HG02870 (cell line): ENCODE data around the gene FSD1.
"Not testable (repeated sequence)": the region's sequence is repeated elsewhere in the genome, so short reads cannot be mapped to it uniquely, and the experiment has no call there.

Source experiments
- ATAC-seq: cut with Tn5 transposase; IDR thresholded peaks from one replicate; pipeline ENCODE4 v1.9.1; 2021; ENCODE audit warnings: mild to moderate bottlenecking, moderate library complexity; ENCODE audit not compliant: unreplicated experiment

FSD1 gene

DNA sequence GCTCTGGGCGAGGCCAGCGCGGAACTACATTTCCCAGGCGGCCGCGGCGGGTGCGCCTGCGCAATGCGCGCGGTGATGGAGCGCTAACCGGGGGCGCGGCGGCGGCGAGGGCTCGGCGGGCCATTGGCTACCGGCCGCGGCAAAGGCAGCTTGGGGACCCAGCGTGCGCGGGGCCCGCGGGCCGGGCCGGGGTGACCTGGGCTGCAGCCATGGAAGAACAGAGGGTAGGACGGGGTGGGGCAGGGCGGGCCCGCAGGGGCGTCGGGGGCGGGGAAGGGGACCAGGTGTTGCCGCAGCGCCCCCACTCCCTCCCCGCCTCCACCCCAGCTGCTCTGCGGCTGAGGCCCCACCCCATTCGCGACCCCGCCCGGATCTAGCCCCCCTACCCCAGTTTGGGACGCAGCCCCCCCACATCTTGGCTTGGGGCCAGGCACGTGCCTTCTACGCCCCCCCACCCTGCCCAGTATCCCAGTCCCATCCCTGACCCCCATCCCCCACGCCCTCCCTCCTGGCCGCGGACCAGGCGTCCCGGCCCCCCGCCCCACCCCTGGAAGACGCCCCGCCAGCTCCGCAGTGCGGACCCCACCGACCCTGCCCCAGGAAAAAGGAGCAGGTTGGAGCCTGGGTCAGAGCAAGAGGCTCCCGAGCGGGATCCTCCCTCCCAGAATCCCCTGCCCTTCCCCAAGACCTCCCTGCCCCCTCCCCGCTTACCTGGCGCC, at the start of gene FSD1:
Gene FSD1, plus strand, starts transcription at position 61 of the 719 bp plus-strand sequence. Its CDS starts 149 bp downstream, at position 210.
- no peak for ATAC-seq

DNA sequence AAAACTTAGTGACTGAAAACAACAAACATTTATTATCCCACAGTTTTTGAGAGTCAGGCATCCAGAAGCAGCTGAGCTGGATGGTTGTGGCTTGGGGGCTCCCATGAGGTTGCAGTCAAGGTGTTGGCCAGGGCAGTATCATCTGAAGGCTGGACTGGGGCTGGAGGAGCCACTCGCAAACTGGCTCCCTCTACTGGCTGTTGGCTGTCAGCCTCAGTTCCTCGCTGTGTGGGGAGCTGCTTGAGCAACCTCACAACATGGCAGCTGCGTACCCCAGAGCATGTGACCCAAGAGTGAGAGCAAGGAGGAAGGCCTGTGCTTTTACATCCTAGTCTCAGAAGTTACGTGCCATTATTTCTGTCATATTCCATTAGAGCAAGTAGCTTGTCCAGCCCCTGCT, 47.8 kb upstream of the FSD1 start:
- ATAC-seq: no peak

DNA sequence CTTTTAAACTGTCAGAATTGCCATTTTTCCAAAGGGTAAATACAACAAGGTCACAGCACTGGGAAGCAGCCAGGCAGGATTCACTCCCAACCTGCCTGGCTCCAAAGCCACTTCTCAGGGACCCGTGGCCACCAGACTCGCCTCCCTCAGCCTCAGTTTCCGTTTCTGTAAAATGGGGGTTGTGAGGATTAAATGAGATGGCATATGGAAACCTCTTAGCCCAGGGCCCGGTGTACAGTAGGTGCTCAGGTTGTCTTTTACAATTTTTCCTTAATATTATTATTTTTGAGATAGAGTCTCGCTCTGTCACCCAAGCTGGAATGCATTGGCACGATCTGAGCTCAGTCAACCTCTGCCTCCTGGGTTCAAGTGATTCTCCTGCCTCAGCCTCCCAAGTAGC, 47.4 kb upstream of the FSD1 start:
- ATAC-seq: no peak

DNA sequence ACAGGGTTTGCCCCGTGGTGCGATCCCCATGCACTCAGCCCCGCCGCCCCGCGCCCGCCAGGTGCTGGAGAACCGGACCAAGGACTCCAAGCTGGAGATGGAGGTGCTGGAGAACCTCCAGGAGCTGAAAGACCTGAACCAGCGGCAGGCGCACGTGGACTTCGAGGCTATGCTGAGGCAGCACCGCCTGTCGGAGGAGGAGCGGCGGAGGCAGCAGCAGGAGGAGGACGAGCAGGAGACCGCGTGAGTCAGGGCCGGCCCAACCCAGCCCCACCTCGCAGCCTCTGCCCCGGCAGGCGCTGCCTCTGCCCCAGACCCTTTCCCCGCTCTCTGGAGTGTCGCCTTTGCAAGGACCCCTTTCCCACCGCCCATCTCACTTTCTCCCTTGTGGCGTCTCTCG, 46.2 kb upstream of the FSD1 start:
- ATAC-seq: no peak

DNA sequence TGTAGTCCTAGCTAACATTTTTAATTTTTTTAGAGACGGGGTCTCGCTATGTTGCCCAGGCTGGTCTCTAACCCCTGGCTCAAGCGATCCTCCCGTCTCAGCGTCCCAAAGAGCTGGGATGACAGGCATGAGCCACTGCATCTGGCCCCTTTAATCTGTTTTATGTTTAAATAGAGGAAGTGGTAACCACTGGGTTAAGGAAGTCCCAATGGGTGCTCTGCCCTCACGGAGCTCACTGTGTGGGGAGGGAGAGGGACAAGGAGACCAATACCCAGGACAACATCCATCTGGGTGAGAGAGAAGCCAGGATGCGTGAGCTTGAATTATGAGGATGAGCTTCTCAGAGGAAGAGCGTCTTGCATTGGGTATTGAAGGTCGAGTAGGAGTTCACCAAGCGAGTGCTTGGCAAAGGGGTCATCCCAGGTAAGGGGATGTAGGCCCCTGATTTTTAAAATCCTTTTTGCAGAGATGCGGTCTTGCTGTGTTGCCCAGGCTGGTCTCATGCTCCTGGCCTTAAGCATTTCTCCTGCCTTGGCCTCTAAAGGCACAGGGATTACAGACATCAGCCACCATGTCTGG, 43.7 kb upstream of the FSD1 start:
- ATAC-seq: no peak

DNA sequence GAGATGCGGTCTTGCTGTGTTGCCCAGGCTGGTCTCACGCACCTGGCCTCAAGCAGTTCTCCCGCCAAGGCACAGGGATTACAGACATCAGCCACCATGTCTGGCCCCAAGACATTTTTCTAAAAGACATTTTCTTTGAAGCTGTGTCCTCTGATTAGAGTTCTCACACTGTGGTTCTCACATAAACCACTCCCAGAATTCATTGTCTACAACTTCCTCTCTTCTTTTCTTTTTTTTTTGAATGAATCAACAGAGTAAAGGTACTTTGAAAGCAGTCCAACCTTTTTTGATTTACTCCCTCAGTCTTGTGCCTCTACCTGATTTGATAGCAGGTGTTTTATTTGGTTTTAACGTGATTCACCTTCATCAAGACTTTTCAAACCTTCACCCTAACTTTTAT, 39.6 kb upstream of the FSD1 start:
- no peak for ATAC-seq

DNA sequence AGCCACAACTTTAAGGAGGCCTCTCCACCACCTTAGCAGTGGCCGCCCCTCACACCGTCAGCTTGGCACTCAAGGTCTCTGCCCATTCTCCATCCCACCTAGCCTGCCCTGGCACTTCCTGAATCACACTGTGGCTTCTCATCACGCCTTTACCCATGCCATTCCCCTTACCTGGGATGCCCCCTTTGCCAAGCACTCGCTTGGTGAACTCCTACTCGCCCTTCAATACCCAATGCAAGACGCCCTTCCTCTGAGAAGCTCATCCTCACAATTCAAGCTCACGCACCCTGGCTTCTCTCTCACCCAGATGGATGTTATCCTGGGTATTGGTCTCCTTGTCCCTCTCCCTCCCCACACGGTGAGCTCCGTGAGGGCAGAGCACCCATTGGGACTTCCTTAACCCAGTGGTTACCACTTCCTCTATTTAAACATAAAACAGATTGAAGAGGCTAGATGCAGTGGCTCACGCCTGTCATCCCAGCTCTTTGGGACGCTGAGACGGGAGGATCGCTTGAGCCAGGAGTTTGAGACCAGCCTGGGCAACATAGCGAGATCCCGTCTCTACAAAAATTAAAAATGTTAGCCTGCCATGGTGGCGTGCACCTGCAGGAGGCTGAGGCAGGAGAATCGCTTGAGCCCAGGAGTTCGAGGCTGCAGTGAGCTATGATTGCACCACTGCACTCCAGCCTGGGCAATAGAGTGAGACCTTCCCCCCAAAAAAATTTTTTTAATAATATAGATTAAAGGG, 38.0 kb upstream of the FSD1 start:
- ATAC-seq: no peak

DNA sequence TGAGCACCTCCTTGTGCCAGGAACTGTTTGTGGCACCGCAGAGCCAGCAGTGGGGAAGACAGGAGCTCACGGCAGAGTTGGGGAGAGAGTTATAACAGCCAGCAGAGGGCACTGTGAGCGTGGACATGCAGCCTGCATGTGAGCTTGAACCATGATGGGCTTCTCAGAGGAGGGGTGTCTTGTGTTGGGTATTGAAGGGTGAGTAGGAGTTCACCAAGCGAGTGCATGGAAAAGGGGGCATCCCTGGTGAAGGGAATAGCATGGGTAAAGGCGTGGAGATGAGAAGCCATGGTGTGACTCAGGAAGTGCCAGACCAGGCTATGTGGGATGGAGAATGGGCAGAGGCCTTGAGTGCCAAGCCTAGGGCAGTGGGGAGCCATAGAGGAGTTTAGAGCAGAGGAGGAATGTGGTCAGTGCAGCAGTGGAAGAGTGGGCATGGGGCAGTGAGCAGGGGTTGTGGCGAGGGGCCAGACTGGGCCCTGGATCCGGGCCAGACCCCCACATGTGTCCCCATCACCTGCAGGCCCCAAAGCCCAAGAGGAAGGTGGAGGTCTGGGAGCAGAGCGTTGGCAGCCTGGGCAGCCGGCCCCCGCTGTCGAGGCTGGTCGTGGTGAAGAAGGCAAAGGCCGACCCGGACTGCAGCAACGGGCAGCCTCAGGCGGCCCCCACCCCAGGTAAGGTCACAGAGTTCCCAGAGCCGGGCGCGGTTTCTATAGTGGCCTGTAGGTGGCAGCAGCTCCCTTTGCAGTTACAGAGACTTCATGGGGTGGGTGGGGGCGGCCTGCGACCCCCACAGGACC, 37.1 kb upstream of the FSD1 start:
- no peak for ATAC-seq

DNA sequence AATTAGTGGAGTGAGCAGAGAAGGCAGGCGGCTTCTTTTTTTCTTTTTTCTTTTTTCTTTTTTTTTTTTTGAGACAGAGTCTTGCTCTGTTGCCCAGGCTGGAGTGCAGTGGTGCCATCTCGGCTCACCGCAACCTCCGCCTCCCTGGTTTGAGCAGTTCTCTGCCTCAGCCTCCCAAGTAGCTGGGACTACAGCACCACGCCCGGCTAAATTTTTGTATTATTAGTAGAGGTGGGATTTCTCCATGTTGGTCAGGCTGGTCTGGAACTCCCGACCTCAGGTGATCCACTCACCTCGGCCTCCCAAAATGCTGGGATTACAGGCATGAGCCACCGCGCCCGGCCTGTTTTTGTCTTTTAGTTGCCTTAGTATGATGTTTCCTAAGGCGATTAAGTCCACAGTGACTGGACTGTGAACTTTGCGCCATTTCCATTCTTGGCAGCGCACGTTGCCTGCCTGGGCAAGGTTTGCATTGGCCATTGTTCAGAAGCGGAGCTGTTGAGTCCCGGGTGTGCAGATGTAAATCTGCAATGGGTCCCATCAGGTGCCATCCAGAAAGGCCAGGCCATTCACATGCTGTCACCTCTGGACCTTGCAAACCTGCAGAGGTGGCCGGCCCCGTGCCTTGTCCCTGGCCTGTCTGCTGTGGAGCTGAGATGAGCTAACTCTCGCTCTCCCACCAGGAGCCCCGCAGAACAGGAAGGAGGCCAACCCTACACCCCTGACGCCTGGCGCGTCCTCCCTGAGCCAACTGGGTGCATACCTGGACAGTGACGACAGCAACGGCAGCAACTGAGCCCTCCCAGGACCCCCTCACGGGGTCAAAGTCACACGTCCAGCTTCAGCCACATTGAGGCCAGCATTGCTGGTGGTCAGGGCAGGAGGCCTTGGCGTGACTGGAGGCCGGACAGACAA, 36.2 kb upstream of the FSD1 start:
- no peak for ATAC-seq

DNA sequence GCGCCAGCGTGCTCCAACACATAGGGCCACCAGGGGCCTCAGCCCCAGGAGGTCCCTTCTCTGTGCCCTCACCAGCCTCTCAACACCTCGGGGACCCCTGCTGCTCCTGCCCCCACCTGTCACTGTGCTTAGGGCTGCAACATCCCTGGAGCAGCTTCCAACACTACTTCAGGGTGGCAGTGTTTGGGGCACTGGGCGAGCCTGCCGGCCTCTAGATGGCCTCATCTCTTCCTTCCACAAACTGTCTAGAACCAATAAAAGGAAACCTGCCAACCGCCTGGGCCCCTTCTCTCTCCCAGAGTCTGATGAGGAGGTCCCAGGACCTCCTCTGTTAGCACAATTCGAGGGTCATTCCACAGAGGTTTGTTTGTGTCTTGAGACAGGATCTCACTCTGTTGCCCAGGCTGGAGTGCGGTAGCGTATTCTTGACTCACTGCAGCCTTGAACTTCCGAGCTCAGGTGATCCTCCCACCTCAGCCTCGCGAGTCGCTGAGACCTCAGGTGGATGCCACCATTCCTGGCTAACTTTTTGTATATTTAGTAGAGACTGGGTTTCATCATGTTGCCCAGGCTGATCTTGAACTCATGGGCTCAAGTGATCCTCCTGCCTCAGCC, 35.5 kb upstream of the FSD1 start:
- ATAC-seq: no peak

DNA sequence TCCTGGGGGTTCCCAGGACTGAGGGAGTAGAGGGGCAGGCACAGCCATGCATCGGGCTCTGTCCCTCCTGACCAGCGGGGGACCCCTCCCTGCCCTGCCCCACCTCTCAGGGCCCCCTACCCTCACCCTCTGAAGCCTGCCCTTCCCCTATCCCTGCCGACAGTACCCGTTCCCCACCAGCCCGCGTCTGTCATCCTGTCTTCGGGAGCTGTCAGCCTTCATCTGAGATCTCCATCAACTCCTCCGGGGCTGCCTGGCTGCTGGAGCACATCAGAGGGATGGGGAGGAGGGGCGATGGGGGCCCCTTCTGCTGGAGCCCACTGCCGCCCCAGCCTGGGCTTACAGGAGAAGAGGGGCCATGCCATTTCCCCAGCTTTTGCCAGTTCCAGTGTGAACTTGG, 31.5 kb upstream of the FSD1 start:
- no peak for ATAC-seq

DNA sequence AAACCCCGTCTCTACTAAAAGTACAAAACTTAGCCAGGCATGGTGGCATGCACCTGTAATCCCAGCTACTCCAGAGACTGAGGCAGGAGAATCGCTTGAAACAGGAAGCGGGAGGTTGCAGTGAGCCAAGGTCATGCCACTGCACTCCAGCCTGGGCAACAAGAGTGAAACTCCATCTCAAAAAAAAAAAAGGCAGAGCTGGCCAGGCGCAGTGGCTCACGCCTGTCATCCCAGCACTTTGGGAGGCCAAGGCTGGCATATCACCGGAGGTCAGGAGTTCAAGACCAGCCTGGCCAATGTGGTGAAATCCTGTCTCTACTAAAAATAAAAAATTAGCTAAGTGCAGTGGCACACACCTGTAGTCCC, 30.1 kb upstream of the FSD1 start:
- not testable (repeated sequence) for ATAC-seq

DNA sequence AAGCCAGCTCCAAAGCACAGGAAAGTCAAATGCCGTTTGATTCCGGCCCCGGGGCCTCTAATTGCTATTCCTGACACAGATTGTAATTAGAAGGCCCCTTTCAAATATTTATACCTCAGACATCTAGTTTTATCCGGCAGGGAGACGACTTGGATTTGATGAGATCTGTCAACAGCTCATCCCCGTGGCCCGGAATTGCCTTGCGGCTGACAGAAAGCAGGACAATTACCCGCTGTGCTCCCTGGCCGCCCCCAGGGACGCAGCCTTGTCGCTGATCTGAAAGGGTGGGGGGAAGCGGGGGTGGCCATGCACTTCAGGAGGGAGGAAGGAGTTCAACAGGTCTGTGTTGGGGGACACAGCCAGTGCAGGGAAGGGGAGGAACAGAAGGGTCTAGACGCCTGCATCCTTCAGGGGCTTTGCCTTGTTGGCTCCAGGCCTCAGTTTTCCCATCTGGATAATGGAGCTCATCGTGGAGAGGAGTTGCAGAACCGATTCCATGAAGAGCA, 27.2 kb upstream of the FSD1 start:
- no peak for ATAC-seq

DNA sequence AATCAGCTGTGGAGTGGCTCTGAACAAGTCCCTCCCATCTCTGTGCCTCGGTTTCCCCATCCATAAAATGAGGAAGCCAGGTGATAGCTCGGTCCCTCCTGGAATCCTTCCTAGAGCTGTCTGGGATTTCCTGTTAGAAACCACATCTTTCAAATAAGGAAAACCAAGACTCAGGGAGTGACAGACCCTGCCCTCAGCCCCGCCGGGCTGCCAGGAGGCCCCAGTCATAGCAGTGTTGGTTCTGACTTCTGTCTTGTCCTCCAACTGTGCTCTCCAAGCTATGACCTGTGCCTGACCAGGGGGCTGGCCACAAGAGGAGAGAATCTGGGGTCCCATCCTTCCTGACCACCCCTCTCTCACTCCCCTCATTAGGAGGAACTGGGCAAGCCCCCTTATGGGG, 26.4 kb upstream of the FSD1 start:
- no peak for ATAC-seq

DNA sequence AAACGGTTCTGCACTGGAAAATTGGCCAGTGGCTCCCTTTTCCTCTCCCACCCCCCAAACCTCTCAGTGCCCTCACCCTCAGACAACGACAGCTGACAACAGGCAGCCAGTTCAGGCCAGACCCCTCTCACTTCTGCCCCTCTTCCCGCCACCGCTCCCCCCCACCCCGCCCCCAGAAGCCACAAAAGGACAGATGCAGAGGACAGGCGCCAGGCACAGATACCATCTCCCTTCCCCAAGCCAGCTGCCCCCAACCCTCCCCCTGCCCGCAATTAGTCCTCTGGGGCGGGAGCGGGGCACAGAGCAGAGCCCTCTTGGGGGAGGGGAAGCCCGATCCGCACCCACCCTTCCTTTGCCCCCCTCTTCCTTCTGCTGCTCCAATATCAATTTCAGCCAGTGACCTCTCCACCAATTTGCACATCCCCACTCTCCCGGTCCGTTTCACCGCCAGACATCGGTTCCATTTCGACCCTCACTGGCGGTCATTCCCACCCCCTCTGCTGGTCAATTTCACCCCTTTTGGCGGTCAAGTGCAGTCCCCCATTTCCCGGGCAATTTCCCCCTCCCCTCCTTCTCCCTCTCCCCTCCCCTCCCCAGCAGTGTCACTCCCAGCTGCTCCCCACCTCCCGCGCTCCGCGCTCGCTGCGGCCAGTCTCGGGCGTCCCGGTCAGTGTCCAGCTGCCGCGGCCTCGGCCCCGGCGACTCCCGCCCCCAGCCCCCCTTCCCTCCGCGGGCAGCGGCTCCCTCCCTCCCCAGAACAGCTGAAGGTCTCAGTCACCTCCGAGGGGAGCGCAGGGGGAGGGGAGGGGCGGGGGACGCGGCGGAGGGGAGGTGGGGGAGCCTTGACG, 25.8 kb upstream of the FSD1 start, which contains the start of gene SHD:
Gene SHD, plus strand, starts transcription at position 848 of the 848 bp plus-strand sequence. CDS start 798 bp downstream, outside the sequence.
- no peak for ATAC-seq

DNA sequence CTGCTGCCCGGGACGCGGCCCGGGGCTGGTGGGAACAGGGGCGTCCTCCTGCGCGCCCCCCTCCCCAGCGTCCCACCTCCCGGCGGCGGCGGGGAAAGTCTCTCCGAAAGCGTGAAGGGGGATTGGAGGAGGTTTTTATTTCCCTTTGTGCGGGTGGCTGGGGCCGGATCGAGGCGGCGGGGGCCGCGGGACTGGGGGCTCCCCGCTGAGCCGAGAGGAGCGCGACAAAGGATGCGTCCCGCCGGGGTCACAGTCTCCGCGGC, 25.2 kb upstream of the FSD1 start:
- ATAC-seq: no peak

DNA sequence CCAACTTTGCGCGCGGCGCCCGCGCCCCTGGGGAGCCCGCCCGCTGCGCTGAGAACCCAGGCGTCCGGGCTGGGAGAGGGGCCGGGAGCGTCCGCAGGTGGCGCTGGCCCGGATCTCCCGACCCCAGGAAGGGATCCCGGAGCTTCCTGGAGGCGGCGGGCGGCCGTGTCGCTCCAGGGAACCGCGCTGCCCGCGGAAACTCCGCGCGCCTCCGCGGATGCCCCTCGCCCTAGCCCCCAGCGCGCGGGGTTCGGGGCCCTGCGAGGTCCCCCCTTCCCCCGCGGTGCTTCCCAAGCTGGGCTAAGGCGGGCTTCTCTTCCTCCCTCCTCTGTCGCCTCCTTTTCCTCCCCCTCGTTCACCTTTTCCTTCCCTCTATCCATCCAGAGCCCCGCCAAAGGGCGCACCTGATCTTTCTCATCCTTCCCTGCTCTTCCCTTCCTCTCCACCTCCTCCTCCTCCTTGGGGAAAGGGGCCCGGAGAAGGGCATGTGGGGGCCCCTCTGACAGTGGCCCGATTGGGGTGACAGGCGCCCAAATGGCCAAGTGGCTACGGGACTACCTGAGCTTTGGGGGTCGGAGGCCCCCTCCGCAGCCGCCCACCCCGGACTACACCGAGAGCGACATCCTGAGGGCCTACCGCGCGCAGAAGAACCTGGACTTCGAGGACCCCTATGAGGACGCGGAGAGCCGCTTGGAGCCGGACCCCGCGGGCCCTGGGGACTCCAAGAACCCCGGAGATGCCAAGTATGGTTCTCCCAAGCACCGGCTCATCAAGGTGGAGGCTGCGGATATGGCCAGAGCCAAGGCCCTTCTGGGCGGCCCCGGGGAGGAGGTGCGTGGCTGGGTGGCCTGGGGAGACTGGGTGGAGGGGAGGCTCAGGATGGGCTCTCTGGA, 24.6 kb upstream of the FSD1 start:
- ATAC-seq: no peak
